Measurements from ENCODE around the gene CPTP. TPM values are rescaled to one million over a fixed set of nuclear protein-coding genes. Genes with fewer than 3 reads are reported as not detected.
A peak's percentile ranks its signal among the peaks of the same experiment; 100 is the strongest.

The CPTP gene
- polyA plus RNA-seq, 1 experiment: 7.1 TPM

GRCh38 chr1:1349256-1350012 is 24.8 kb downstream of the CPTP start, which contains the start of gene DVL1:
Gene DVL1 (minus strand): TSS chr1:1349418. CDS start chr1:1349065, 353 bp downstream.
- ChIA-PET CTCF (no interaction called here), POLR2A (no interaction called here)
- Histone ChIP-seq H3K27me3 (ENCODE audit: control insufficient read depth, insufficient read depth, low read length) (no peaks in the 10 kb centered on the region), H3K4me3 (ENCODE audit: low read depth, low read length) (peak within 1 kb of the TSS; percentile 74), H3K9me3 (ENCODE audit: control insufficient read depth, insufficient read depth, low read length) (no peaks in the 10 kb centered on the region; the same call in 1 of the 2 replicates), H3K27ac (ENCODE audit: low read depth, low read length) (peak within 1 kb of the TSS; percentile 57)
- TF ChIP-seq, protein P1, sequence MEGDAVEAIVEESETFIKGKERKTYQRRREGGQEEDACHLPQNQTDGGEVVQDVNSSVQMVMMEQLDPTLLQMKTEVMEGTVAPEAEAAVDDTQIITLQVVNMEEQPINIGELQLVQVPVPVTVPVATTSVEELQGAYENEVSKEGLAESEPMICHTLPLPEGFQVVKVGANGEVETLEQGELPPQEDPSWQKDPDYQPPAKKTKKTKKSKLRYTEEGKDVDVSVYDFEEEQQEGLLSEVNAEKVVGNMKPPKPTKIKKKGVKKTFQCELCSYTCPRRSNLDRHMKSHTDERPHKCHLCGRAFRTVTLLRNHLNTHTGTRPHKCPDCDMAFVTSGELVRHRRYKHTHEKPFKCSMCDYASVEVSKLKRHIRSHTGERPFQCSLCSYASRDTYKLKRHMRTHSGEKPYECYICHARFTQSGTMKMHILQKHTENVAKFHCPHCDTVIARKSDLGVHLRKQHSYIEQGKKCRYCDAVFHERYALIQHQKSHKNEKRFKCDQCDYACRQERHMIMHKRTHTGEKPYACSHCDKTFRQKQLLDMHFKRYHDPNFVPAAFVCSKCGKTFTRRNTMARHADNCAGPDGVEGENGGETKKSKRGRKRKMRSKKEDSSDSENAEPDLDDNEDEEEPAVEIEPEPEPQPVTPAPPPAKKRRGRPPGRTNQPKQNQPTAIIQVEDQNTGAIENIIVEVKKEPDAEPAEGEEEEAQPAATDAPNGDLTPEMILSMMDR (IDR thresholded peaks at IDR 0.05; ENCODE audit: low read depth, low read length): peak; percentile 52
- DNase-seq (ENCODE audit: low read depth, low spot score): peak; percentile 24

- H3K9me3 ChIP-seq (ENCODE audit: control insufficient read depth, insufficient read depth, low read length): no peaks in the 10 kb centered on the region; the same call in 1 of the 2 replicates
- ChIA-PET POLR2A (interaction anchor here (0.9 to 1.0 kb wide), 2 partner anchors 20 to 22 kb away, joined by 3 to 6 read pairs; no protein-coding TSS in a partner anchor), CTCF (interaction anchor here (0.7 to 1.0 kb wide), 2 partner anchors 20 to 21 kb away, joined by 3 to 4 read pairs; no protein-coding TSS in a partner anchor)
- no peaks in the 10 kb centered on the region for H3K27me3 ChIP-seq (ENCODE audit: control insufficient read depth, insufficient read depth, low read length)
- H3K4me3 ChIP-seq (ENCODE audit: low read depth, low read length): peak overlapping the region; percentile 17
- no peak for DNase-seq (ENCODE audit: low read depth, low spot score)
- TF ChIP-seq, protein P1 (IDR thresholded peaks at IDR 0.05; ENCODE audit: low read depth, low read length): no peak
- peak overlapping the region; percentile 47 for H3K27ac ChIP-seq (ENCODE audit: low read depth, low read length)
Observed at GRCh38 chr1:1351511-1352427, 27.2 kb downstream of the CPTP start.

GRCh38 chr1:1352786-1353388 is 28.3 kb downstream of the CPTP start:
- Histone ChIP-seq H3K9me3 (ENCODE audit: control insufficient read depth, insufficient read depth, low read length) (no peaks in the 10 kb centered on the region; the same call in 1 of the 2 replicates), H3K27ac (ENCODE audit: low read depth, low read length) (peak overlapping the region; percentile 31), H3K4me3 (ENCODE audit: low read depth, low read length) (no peak overlapping the region; the same call in 1 of the 2 replicates), H3K27me3 (ENCODE audit: control insufficient read depth, insufficient read depth, low read length) (no peaks in the 10 kb centered on the region)
- ChIA-PET CTCF (interaction anchor here (0.6 to 1.0 kb wide), 2 partner anchors 10 to 20 kb away, joined by 3 to 5 read pairs; no protein-coding TSS in a partner anchor), POLR2A (interaction anchor here (0.9 kb wide), 1 partner anchor 21 kb away, joined by 3 read pairs; no protein-coding TSS in a partner anchor)
- DNase-seq (ENCODE audit: low read depth, low spot score): no peak
- TF ChIP-seq, protein P1 (IDR thresholded peaks at IDR 0.05; ENCODE audit: low read depth, low read length): no peak

GRCh38 chr1:1353389-1354151 is 29.0 kb downstream of the CPTP start:
- ChIA-PET CTCF (interaction anchor here (0.6 kb wide), 1 partner anchor 10 kb away, joined by 5 read pairs; no protein-coding TSS in a partner anchor), POLR2A (interaction anchor here (0.6 kb wide), 1 partner anchor 22 kb away, joined by 4 read pairs; the partner anchor contains the start of gene AURKAIP1)
- Histone ChIP-seq H3K9me3 (ENCODE audit: control insufficient read depth, insufficient read depth, low read length) (no peaks in the 10 kb centered on the region; the same call in 1 of the 2 replicates), H3K4me3 (ENCODE audit: low read depth, low read length) (no peak overlapping the region), H3K27me3 (ENCODE audit: control insufficient read depth, insufficient read depth, low read length) (no peaks in the 10 kb centered on the region), H3K27ac (ENCODE audit: low read depth, low read length) (no peak overlapping the region)
- TF ChIP-seq, protein P1 (IDR thresholded peaks at IDR 0.05; ENCODE audit: low read depth, low read length): no peak
- DNase-seq (ENCODE audit: low read depth, low spot score): no peak

Data from AG04450 (cell line).